ENCODE measurements around the gene SGMS2. TPM values are rescaled to one million over a fixed set of nuclear protein-coding genes. Genes with fewer than 3 reads are reported as not detected.

SGMS2 gene
- total RNA-seq, 2 donors from 2014 or later = 27.5 to 39.6 TPM

DNA sequence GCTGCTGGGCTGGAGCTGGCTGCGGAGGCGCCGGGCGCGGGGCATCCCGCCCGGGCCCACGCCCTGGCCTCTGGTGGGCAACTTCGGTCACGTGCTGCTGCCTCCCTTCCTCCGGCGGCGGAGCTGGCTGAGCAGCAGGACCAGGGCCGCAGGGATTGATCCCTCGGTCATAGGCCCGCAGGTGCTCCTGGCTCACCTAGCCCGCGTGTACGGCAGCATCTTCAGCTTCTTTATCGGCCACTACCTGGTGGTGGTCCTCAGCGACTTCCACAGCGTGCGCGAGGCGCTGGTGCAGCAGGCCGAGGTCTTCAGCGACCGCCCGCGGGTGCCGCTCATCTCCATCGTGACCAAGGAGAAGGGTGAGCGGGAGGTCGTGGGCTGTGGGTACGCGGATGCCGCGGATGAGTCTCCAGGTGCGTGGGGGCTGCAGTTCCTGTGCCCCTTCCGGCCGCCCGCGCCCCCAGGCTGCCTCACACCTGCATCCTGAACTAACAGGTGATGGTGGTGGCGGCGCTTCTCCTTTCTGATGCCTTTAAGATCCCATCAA, 107.1 kb downstream of the SGMS2 start:
- intact Hi-C loops (cut with DNase I) = loop anchor here in 1 of 2 donors (5.0 kb wide), 1 partner anchor 55 kb away; the partner anchor contains the start of gene HADH

DNA sequence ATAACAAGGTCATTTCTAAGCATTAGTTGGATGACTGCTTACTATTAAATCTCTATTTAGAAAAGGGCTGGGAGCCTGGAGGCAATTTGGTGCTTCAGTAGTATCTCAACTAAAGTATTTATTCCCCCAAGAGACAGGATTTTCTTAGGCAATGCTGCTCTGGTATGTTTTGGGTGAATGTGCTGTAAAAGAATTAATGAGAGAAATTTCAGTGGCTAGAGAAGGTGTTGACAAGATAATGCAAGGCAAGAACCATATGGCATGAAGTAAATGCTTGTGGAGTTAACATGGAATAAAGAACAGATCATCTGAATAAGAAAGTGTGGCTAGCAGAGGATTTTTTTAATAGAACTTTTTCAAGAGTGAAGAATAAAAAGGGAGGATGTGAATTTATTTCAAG, 110.5 kb downstream of the SGMS2 start:
- intact Hi-C loops (cut with DNase I) = no loop called here
- ATAC-seq (no peak), DNase-seq (no peak)

More for the DNA sequence above, 107.1 kb downstream of the SGMS2 start:
- DNase-seq (no peak), ATAC-seq (peak; percentile 3 to 12)

DNA sequence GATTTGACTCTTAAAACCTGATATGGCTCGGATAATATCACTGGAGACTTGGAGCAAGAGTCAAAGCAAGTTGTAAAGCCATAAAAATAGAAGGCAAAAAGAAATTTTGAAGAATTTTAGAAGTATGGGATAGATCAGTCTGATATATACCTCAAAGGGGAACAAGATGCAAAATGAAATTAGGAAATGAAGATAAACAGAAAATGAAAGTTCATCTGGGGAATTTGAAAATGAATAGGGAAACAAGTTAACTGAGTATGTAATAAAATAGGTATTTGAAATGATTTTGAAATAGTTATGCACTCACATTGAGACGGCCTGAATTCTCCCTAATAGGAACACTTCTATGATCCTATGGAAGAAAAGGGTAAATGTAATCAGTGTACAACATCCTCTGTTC, 112.3 kb downstream of the SGMS2 start:
- DNase-seq = no peak
- intact Hi-C loops (cut with DNase I) = no loop called here
- ATAC-seq = no peak

- ATAC-seq = no peak
- intact Hi-C loops (cut with DNase I) = no loop called here
These were observed 114.6 kb downstream of the SGMS2 start for GRCh38 chr4:107939307-107939706.

GRCh38 chr4:107945809-107946208, 121.1 kb downstream of the SGMS2 start:
- DNase-seq (no peak), ATAC-seq (no peak)
- intact Hi-C loops (cut with DNase I) = no loop called here

More at GRCh38 chr4:107939307-107939706, 114.6 kb downstream of the SGMS2 start:
- no peak for DNase-seq

DNA sequence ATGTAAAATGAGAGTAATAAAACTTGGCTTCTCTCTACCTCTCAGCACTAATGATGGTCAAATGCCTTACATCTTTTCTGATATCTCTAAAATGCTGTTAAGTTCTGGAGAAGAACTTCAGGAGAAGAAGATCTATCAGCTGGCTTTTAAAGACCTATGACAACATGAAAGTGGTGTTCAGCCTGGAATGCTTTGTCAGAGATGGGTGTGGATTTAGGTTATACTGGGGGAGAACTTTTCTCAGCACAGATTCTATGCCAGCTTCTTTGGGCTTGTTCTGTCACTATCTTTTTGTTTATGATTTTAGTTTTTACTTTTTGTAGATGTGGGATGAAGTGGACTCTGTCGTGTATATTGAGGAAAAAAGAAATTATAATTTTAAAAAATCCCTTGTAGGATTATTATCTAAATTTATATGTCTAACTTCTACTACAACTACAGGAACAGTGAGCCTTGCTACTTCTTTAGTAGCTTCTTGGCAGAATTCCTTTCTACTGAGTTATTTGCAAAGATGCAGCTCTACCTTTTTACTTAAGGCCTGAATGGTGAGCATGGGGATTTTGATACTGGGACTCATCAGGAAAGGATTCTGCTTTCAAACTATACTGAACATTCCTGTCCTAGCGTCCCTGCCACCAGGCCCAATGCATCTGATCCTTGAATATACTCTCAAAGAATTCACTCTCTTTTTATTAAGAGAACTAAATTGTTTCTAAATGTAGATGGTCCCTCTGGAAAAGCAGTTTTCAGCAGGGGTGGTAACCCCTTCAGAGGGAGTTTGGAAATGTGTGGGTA, 126.2 kb downstream of the SGMS2 start:
- ATAC-seq = no peak
- intact Hi-C loops (cut with DNase I) = no loop called here
- no peak for DNase-seq

- intact Hi-C loops (cut with DNase I) = no loop called here
- ATAC-seq = no peak
- DNase-seq = no peak
These were observed 126.8 kb downstream of the SGMS2 start for GRCh38 chr4:107951551-107951950.

DNA sequence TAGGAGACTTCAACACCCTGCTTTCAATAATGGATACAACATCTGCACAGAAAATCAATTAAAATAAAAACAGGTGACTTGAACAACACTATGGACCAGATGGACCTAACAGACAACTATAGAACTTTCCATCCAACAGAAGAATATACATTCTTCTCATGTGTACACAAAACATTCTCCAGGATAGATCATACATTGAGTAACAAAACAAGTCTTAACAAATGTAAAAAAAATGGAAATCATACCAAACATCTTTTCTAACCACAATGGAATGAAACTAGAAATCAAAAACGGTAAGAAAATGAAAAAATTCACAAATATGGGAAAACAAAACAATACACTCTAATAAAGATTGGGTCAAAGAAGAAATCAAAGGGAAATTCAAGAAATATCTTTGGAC, 131.3 kb downstream of the SGMS2 start:
- intact Hi-C loops (cut with DNase I) = no loop called here
- no peak for DNase-seq
- no peak for ATAC-seq

Other genes starting within 250 kb of the SGMS2 start
- gene PAPSS1, start 104.7 kb upstream of the SGMS2 start, total RNA-seq = 10 to 100 TPM; 15.4 to 16.7 TPM
- gene CYP2U1, start 106.6 kb downstream of the SGMS2 start, total RNA-seq = 10 to 100 TPM in 1 of 2 donors, 1 to 10 TPM in 1; 9.4 to 10.8 TPM
- 100 to 1,000 TPM; 103 to 132 TPM for gene HADH, start 165.0 kb downstream of the SGMS2 start, total RNA-seq

Measured in left cardiac atrium (tissue), 4 donors.